AG10803 (cell line): Measurements from ENCODE around the gene THRB.

Source experiments
- DNase-seq: peaks from one replicate; pipeline ENCODE4 v3.0.0; 2010; ENCODE audit warnings: low read depth
- H3K4me3 ChIP-seq: 2 replicates; pipeline ENCODE4 v1.5.1; 2011; ENCODE audit warnings: mild to moderate bottlenecking, low read length, control low read depth
- TF ChIP-seq, protein P1 (sequence below): conservative IDR thresholded peaks from 2 replicates; pipeline ENCODE4 v1.5.1; 2011; ENCODE audit warnings: mild to moderate bottlenecking, low read length, control low read depth, inconsistent platforms

Gene THRB

DNA sequence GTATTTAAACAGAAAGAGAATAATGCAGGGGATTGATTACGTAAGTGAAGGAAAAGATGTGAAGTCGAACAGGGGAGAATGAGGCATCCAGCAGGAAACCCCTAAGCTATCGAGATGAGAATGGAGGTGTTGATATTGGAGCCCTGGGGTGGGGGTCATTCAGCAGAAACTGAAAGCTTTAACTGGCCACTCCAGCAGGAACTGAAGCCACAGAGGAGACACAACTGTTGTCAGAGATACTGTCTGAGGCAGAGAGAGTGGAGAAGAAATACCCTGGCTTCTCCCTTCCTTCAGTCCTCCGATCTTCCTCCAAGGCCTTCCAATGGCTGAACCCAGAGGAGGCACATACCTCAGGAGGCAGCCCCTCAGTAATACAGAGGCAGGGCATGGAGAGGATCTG lies 152.4 kb downstream of the THRB start:
- DNase-seq, result no peak
- no peak overlapping the region for H3K4me3 ChIP-seq
- TF ChIP-seq, protein P1, sequence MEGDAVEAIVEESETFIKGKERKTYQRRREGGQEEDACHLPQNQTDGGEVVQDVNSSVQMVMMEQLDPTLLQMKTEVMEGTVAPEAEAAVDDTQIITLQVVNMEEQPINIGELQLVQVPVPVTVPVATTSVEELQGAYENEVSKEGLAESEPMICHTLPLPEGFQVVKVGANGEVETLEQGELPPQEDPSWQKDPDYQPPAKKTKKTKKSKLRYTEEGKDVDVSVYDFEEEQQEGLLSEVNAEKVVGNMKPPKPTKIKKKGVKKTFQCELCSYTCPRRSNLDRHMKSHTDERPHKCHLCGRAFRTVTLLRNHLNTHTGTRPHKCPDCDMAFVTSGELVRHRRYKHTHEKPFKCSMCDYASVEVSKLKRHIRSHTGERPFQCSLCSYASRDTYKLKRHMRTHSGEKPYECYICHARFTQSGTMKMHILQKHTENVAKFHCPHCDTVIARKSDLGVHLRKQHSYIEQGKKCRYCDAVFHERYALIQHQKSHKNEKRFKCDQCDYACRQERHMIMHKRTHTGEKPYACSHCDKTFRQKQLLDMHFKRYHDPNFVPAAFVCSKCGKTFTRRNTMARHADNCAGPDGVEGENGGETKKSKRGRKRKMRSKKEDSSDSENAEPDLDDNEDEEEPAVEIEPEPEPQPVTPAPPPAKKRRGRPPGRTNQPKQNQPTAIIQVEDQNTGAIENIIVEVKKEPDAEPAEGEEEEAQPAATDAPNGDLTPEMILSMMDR, result no peak

DNA sequence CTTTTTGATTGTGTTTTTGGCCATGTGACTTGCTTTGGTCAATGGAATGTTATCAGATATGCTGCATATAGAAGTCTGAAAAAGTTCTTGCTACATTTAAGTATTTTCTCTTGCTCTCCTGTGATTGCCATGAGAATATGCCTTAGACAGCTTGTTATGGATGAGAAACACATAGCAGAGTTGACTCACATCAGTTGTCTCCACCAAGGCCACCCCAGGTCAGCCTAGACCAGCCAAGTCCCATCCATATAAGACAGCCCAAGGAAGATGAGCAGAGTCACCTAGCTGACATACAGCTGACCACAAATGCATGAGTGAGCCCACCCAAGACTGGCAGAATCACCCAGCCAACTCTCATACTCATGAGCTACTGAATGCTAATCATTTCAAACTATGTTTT lies 153.0 kb downstream of the THRB start:
- no peak for DNase-seq
- H3K4me3 ChIP-seq, result no peak overlapping the region
- TF ChIP-seq, protein P1, result no peak

DNA sequence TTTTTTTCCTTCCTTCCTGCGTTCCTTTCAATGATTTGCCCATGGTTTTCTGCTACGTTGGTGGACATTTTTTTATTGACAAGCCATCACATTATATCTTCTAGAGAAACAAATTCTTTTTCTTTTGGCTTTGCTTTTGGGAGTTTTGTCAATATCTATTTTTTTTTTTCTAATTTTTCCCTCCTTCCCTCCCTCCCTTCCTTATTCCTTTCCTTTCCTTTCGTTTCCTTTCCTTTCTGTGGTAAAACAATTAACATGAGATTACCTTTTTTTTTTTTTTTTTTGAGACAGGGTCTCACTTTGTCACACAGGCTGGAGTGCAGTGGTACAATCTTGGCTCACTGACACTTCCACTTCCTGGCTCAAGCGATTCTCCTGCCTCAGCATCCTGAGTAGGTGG lies 153.7 kb downstream of the THRB start:
- DNase-seq, result no peak
- TF ChIP-seq, protein P1, result no peak

DNA sequence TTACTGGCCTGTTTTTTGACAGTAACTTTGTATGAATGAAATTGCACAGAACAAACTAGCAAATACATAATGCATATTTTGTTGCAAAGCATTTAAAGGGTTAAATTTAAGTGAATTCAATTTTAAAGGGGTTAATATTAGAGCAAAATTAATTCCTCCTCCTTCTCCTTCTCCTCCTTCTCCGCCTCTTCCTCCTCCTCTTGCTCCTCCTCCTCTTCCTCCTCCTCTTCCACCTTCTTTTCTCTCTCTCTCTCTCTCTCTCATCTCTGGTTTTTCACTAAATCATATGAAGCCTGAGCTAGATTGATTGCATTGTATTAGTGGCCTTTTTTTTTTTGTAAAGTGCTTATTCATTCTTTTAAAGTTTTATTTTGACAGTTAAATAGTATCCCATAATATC lies 154.5 kb downstream of the THRB start:
- DNase-seq, result no peak
- TF ChIP-seq, protein P1, result no peak
- H3K4me3 ChIP-seq, result no peak overlapping the region

More for the DNA sequence above, 153.7 kb downstream of the THRB start:
- no peak overlapping the region for H3K4me3 ChIP-seq

DNA sequence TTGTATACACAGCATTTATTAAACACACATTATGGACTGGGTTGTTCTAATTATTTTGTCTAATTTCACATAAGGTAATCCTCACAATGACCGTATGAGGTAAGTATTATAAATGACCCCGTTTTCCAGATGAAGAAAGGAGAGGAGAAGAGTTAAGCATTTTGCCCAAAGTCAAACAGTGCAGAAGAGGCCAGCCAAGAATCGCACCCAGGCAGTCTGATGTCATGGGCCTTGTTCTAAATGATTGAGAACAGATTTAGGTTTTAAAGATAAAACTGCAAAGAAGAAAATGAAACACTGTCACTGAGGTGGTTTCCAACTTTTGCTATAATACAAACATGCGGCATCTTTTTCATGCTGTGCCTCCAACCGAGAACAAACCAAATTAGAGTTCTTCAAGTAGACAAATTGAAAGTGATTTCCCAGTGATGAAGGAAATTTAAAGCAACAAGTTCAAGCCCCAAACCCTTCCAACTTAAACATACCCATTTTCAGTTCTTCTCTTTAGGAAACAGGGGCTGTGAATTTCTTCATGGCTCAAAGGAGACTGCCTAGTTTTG lies 155.3 kb downstream of the THRB start:
- TF ChIP-seq, protein P1, result no peak
- H3K4me3 ChIP-seq, result no peak overlapping the region
- DNase-seq, result no peak

DNA sequence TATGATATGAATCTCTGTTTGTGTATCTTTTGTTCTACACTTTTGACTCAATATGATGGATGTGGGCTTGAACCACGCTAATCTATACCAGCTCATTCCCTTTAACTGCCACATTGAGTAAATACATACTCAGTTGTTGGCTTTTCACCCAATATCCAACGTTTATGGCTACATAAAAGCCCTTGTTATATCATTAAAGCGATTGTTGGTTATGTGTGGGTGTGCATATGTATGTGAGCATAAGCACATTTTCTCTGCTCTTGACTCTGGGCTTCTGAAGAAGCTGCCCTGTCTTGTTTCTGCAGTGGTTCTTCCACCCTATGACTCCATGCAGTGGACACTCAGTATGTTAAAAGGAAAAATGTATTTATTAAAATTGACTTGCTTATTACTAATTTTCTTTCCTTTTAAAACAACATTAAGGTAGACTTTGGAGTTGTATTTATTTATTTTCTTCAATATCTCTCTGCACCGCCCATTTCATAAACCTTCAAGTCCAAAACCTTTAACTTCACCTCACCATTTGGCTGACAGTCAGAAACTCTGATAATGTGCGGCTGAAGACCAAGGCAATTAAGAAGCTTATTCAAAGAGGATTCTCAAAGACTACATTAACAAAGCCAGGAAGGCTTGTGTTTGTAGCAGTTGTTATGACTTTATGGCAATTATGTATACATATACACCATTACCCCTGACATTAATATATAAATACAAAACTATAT lies 156.1 kb downstream of the THRB start:
- no peak overlapping the region for H3K4me3 ChIP-seq
- TF ChIP-seq, protein P1, result no peak
- no peak for DNase-seq

DNA sequence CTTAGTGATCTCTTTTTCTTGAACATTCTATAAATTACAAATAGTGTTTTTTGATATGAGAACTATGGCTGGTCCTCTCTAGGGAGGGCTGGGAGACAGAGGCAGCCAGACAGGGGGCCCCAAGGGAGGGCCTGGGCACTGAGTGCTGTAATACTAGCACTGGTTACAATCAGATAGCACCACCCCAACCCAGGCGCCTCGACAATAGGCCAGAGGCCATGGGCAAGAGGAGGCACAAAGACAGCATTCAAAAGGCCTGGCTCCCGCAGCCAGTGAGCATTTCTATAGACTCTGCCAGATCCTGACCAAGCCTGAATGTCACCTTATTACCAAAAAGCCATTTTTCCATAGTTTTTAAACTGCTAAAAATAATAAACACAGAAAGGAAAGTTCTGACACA lies 158.5 kb downstream of the THRB start:
- H3K4me3 ChIP-seq, result no peak overlapping the region
- DNase-seq, result no peak
- TF ChIP-seq, protein P1, result no peak
